ENCODE measurements around the gene MTIF2.
"Not testable (repeated sequence)": the region's sequence is repeated elsewhere in the genome, so short reads cannot be mapped to it uniquely, and the experiment has no call there.

- not testable (repeated sequence) for TF ChIP-seq CTCF (IDR thresholded peaks at IDR 0.05; ENCODE audit: insufficient read depth, low read depth, low read length); EZH2 (IDR thresholded peaks at IDR 0.05; ENCODE audit: insufficient read depth, low read length)
Observed at GRCh38 chr2:55186837-55187236, 82.2 kb downstream of the MTIF2 start.
